Mucosa of rectum (tissue), 2 donors: ENCODE measurements around the gene GPR15LG.

Experiments used
- H3K27ac ChIP-seq, 2 donors: one replicate each; pipeline ENCODE4 v1.7.0; 2013; ENCODE audit warnings: inconsistent platforms in 2 of 2, low read depth in 2 of 2, low read length in 2 of 2
- H3K27me3 ChIP-seq, 2 donors: one replicate each; pipeline ENCODE4 v1.7.0; 2013; ENCODE audit warnings: low read length in 2 of 2; ENCODE audit not compliant: control insufficient read depth in 2 of 2, insufficient read depth in 2 of 2
- H3K36me3 ChIP-seq, 2 donors: one replicate each; pipeline ENCODE4 v1.7.0; 2013; ENCODE audit warnings: low read length in 2 of 2; ENCODE audit not compliant: control insufficient read depth in 2 of 2, insufficient read depth in 2 of 2
- H3K4me1 ChIP-seq, 2 donors: one replicate each; pipeline ENCODE4 v1.7.0; 2013; ENCODE audit warnings: low read length in 2 of 2, mild to moderate bottlenecking in 1 of 2; ENCODE audit not compliant: control insufficient read depth in 2 of 2, insufficient read depth in 2 of 2
- H3K4me3 ChIP-seq, 2 donors: one replicate each; pipeline ENCODE4 v1.7.0; 2013; ENCODE audit warnings: low read length in 2 of 2
- H3K9ac ChIP-seq, 2 donors: one replicate each; pipeline ENCODE4 v1.7.0; 2013; ENCODE audit warnings: low read length in 2 of 2, low read depth in 1 of 2, mild to moderate bottlenecking in 1 of 2
- H3K9me3 ChIP-seq, 2 donors: one replicate each; pipeline ENCODE4 v1.7.0; 2013; ENCODE audit warnings: low read length in 2 of 2; ENCODE audit not compliant: control insufficient read depth in 2 of 2
- donor health status: healthy.
- donor health status: Normal muscosa, but diverticular disease.

GPR15LG gene

DNA sequence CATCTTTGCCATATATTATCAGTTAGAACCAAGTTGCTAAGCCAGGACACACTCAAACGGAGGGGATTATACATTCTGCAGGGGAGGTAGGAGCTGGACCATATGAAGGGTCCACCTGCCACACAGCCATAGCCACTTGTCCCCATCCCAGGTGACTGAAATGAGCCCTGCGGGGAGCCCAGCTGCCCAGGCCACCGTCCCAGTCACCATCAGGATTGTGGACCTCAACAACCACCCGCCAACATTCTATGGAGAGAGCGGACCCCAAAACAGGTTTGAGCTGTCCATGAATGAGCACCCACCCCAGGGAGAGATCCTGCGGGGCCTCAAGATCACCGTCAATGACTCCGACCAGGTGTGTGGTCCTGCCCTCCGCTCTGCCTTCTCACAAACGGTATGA is 34.4 kb downstream of the GPR15LG start:
- H3K4me3 ChIP-seq, result no peak overlapping the region
- no peak overlapping the region for H3K9ac ChIP-seq
- no peaks in the 10 kb centered on the region for H3K27me3 ChIP-seq
- H3K4me1 ChIP-seq, result peaks cover 0 to 3% of the 10 kb centered on the region in 2 donors
- H3K27ac ChIP-seq, result no peak overlapping the region
- H3K36me3 ChIP-seq, result peaks cover 36 to 39% of the 10 kb centered on the region in 2 donors
- no peaks in the 10 kb centered on the region for H3K9me3 ChIP-seq

DNA sequence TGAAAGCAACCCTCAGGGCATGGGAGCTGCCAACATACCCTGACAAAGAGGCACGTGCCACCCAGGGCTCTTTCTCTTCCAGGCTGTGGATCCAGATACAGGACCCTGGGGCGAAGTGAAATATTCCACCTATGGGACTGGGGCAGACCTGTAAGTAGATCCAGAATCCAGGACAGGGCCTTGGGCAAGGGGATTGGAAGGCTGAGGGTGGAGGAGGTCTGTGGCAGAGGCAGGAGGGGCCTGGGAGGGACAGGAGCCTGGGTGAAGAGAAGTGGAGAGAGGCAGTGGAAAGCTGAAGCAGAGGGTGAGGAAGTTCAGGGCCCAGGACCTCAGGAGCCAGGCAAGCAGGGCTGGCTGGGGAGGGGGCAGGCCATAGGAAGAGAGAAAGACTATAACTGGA is 38.0 kb downstream of the GPR15LG start:
- H3K9ac ChIP-seq, result no peak overlapping the region
- peaks cover 55 to 61% of the 10 kb centered on the region in 2 donors for H3K36me3 ChIP-seq
- H3K27ac ChIP-seq, result no peak overlapping the region
- no peak overlapping the region for H3K4me3 ChIP-seq
- H3K4me1 ChIP-seq, result no peaks in the 10 kb centered on the region
- H3K9me3 ChIP-seq, result no peaks in the 10 kb centered on the region
- no peaks in the 10 kb centered on the region for H3K27me3 ChIP-seq

DNA sequence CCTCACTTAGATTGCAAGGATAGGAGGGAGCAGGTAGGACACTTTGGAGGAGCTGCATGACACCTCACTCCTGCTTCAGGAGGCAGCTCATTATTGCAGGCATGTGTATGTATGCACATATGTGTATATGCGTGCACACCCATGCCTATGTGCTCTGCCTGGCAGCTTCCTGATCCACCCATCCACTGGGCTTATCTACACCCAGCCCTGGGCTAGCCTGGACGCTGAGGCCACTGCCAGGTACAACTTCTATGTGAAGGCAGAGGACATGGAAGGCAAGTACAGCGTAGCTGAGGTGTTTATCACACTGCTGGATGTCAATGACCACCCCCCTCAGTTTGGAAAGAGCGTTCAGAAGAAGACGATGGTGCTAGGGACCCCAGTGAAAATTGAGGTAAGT is 38.4 kb downstream of the GPR15LG start:
- Histone ChIP-seq H3K9me3 (no peaks in the 10 kb centered on the region), H3K4me1 (no peaks in the 10 kb centered on the region), H3K9ac (no peak overlapping the region), H3K36me3 (peaks cover 55 to 65% of the 10 kb centered on the region in 2 donors), H3K4me3 (no peak overlapping the region), H3K27ac (no peak overlapping the region), H3K27me3 (no peaks in the 10 kb centered on the region)

DNA sequence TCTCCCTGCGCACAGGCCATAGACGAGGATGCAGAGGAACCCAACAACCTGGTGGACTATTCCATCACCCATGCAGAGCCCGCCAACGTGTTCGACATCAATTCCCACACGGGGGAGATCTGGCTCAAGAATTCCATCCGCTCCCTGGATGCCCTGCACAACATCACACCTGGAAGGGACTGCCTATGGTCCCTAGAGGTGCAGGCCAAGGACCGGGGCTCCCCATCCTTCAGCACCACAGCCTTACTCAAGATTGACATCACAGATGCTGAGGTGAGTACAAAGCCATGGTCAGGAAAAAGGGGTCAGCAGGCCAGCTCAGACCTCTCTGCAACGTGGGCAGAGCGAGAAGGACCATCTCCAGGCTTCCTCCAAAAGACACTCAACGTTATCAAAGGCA is 39.5 kb downstream of the GPR15LG start:
- Histone ChIP-seq H3K4me3 (no peak overlapping the region), H3K27me3 (no peaks in the 10 kb centered on the region), H3K36me3 (peaks cover 47 to 64% of the 10 kb centered on the region in 2 donors), H3K9me3 (no peaks in the 10 kb centered on the region), H3K4me1 (no peaks in the 10 kb centered on the region), H3K9ac (no peak overlapping the region), H3K27ac (no peak overlapping the region)

DNA sequence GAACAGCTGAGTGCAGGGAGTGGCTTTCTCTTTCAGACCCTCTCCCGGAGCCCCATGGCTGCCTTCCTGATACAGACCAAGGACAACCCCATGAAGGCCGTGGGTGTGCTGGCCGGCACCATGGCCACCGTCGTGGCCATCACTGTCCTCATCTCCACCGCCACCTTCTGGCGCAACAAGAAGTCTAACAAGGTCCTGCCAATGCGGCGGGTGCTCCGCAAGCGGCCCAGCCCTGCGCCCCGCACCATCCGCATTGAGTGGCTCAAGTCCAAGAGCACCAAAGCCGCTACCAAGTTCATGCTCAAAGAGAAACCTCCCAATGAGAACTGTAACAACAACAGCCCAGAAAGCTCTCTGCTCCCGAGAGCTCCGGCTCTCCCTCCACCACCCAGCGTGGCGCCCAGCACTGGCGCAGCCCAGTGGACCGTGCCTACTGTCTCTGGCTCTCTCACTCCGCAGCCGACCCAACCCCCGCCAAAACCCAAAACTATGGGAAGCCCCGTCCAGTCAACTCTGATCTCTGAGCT is 40.5 kb downstream of the GPR15LG start:
- peaks cover 40 to 58% of the 10 kb centered on the region in 2 donors for H3K36me3 ChIP-seq
- H3K27me3 ChIP-seq, result no peaks in the 10 kb centered on the region
- no peak overlapping the region for H3K27ac ChIP-seq
- H3K4me3 ChIP-seq, result no peak overlapping the region
- no peaks in the 10 kb centered on the region for H3K4me1 ChIP-seq
- H3K9ac ChIP-seq, result no peak overlapping the region
- no peaks in the 10 kb centered on the region for H3K9me3 ChIP-seq

DNA sequence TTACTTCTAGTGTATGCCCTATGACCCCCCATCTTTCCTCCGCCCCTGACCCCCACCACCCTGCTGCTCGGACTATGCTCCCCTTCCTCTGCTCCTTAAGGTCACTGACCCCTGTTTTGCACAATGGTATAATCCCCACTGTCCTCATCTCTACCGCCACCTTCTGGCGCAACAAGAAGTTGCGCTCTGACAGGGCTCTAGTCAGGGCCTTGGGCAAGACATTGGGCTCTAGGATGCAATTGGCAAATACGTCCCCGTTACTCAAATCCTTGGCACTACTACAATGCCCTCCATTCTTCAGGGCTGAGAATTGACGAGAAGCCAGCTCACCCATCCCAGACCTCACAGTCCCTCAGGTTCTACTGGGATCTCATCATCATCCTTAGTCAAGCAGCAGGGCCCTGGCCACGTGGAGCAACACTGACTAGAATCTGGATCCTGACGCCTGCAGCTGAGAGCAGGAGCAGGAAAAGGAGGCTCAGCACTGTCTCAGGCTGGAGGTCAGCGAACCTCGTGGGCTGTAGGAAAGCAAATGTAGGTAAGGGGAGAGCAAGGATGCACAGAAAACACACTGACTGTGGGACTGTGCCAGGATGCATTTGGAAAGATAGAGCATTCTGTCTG is 41.1 kb downstream of the GPR15LG start:
- Histone ChIP-seq H3K27ac (no peak overlapping the region), H3K36me3 (peaks cover 40 to 58% of the 10 kb centered on the region in 2 donors), H3K4me3 (no peak overlapping the region), H3K9ac (no peak overlapping the region), H3K9me3 (no peaks in the 10 kb centered on the region), H3K4me1 (no peaks in the 10 kb centered on the region), H3K27me3 (no peaks in the 10 kb centered on the region)

DNA sequence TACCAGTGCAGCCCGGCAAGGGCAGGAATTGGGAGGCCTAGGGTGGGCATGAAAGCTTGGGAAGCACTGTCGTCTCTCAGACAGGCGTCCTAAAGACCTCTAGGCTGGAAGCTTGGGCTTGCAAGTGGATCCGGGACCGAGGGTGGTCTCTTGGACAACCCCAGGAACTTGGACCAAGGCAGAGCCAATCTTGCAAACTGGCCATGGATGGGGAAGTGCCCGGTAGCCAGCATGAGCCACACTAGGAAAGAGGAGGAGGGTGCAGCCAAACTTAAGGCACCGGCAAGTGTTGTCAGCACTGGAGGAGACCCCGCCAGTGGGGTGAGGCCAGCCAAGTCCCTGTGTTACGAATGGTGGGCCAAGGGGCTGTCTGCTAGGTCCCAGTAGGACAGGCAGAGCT is 43.2 kb downstream of the GPR15LG start:
- Histone ChIP-seq H3K4me3 (no peak overlapping the region), H3K27ac (no peak overlapping the region), H3K9ac (no peak overlapping the region), H3K36me3 (peaks cover 31 to 48% of the 10 kb centered on the region in 2 donors), H3K27me3 (no peaks in the 10 kb centered on the region), H3K9me3 (no peaks in the 10 kb centered on the region), H3K4me1 (no peaks in the 10 kb centered on the region)

DNA sequence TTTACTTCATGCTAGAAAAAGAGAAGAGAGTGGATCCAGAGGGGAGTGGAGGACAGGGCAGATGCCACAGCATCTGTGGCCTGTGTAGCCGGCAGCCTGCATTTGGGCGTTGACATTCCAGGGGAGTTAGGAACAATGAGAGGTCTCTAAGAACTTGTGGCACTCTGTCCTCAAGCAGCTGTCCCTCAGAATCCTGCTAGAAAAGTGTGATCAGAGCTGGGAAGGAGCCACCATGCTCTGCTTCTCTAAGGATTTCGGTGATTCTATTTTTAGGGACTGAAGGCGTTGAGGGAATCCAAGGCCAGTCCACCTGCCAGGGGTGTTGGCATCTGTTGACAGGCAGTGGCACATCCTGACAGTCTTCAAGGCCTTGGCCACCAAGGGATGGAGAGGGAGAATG is 44.1 kb downstream of the GPR15LG start:
- no peaks in the 10 kb centered on the region for H3K9me3 ChIP-seq
- no peak overlapping the region for H3K9ac ChIP-seq
- peaks cover 26 to 42% of the 10 kb centered on the region in 2 donors for H3K36me3 ChIP-seq
- no peak overlapping the region for H3K27ac ChIP-seq
- H3K4me1 ChIP-seq, result no peaks in the 10 kb centered on the region
- no peaks in the 10 kb centered on the region for H3K27me3 ChIP-seq
- H3K4me3 ChIP-seq, result no peak overlapping the region

DNA sequence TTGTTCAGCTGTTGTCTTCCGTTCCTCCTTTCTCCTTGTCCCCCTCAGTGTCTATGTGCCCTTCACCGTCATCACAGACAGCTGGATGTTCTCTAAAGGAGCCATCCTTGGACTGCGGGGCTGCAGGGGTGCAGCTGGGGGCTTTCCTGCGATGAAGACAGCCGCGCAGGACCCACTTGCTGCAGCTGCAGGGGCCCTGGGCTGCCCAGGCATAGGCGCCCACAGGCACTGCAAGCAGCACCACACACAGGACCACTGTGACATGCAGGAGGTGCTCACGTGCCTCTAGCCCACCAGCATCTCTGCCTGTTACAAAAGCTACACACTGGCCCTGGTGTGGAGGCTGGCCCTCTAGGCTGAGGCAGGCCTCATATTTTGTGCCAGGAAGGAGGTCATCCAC is 48.3 kb downstream of the GPR15LG start:
- H3K27me3 ChIP-seq, result no peaks in the 10 kb centered on the region
- H3K36me3 ChIP-seq, result peaks cover 3 to 11% of the 10 kb centered on the region in 2 donors
- no peak overlapping the region for H3K9ac ChIP-seq
- no peak overlapping the region for H3K27ac ChIP-seq
- no peak overlapping the region for H3K4me3 ChIP-seq
- no peaks in the 10 kb centered on the region for H3K9me3 ChIP-seq
- H3K4me1 ChIP-seq, result no peaks in the 10 kb centered on the region

DNA sequence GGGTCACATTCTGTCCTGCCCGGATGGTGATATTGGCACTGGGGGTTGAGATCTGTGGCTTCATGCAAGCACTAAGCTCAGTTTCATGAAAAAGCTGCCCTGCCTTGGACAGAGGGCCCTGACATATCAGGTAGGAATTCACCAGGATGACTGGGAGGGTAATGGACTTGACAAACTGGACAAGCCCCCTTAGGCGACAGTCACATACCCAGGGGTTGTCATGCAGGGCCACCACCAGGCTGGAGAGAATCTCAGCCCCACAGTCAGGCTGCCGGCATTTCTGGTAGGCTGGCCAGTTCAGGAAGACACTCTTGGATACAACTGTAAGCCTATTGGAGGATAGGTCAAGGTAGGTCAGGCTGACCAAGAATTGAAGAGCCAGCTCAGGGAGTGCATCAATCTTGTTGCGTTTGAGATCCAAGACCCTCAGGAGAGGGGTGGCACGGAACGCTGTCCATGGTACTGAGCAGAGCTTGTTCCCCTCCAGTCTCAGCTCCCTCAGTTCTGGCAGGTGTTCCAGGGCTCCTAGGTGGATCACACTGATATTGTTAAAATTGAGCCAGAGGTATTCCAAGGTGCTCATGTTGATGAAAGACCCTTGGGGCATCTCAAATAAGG is 50.9 kb downstream of the GPR15LG start:
- Histone ChIP-seq H3K4me3 (no peak overlapping the region), H3K27ac (no peak overlapping the region), H3K9me3 (no peaks in the 10 kb centered on the region), H3K9ac (no peak overlapping the region), H3K4me1 (no peaks in the 10 kb centered on the region), H3K36me3 (no peaks in the 10 kb centered on the region), H3K27me3 (no peaks in the 10 kb centered on the region)
